ACHN (cell line): ENCODE measurements around the gene SLC22A5.

Experiments used
- DNase-seq: peaks from one replicate; pipeline ENCODE4 v3.0.0-alpha.2; 2015
- in situ Hi-C: cut with HindIII; loops from 2 replicates; pipeline ENCODE4 v1.10.0; 2017; ENCODE audit warnings: low sequenced_read_pairs, low pct_ligation_motif_present, low pct_unique_long_range_greater_than_20kb

The SLC22A5 gene

DNA sequence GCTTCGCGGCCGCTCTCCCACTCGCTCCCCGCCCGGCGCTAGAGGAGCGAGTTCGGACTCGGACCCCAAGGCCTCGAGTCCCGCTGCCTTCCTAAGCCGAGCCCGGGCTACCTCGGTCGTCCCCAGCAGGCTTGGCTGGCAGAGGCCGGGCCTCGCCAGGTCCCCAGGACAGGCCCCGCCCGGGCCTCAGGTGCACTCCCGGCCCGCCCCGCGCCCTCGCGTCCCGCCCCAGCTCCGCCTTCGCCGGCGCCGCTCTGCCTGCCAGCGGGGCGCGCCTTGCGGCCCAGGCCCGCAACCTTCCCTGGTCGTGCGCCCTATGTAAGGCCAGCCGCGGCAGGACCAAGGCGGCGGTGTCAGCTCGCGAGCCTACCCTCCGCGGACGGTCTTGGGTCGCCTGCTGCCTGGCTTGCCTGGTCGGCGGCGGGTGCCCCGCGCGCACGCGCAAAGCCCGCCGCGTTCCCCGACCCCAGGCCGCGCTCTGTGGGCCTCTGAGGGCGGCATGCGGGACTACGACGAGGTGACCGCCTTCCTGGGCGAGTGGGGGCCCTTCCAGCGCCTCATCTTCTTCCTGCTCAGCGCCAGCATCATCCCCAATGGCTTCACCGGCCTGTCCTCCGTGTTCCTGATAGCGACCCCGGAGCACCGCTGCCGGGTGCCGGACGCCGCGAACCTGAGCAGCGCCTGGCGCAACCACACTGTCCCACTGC, at the start of gene SLC22A5:
TSS of gene SLC22A5 (plus strand) at position 237 of the 707 bp plus-strand sequence. CDS start at position 500, 263 bp downstream.
- in situ Hi-C loops: no loop called here
- DNase-seq: peak; percentile 64

GRCh38 chr5:132319975-132320374, 49.5 kb upstream of the SLC22A5 start:
- DNase-seq: no peak
- in situ Hi-C loops: no loop called here

DNA sequence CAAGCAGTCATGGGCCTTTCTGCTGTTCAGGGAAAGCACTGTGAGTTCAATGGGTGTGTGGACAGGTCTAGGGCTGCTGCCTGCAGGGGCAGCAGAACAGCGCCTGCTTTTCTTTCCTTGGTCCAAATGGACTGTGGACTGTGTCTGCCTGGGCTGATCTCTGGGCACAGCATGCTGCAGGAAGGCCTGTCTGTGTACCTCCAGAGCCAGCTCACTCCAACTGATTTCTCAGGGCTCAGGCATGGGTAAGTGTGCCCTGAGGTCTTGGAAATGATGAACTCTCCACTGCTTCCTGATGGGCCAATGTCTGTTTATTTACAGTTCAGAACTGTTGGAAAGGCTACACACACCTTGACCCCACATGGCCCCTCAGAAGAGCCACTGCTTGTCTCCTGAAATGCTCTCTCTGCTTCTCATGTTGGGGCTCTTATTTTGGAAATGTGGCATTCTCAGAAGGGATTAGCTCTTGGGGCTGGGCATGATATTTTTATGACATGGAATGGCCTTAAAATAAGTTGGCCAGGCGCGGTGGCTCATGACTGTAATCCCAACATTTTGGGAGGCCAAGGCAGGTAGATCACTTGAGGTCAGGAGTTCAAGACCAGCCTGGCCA, 48.3 kb upstream of the SLC22A5 start:
- in situ Hi-C loops: no loop called here
- DNase-seq: no peak

- no peak for DNase-seq
Measured at GRCh38 chr5:132322266-132322665, 47.2 kb upstream of the SLC22A5 start.

DNA sequence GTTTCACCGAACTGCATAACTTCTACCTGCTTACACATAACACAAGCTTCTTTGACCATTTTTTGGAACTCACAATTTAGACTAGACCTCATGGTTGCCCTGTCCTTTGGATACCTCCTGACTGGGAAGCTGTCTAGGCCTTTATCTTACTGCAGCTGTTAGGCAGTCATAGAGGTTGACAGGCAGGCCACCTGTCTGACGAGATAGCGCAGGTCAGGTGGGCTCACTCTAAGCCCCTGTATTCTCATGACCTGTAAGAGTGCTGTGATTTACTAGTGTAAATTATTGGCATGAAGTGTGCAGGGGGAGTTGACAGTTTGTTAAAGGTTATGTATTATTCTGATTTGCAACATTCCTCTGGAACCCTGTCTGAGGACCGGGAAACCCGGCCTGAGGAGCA, 46.3 kb upstream of the SLC22A5 start:
- DNase-seq: no peak
- in situ Hi-C loops: no loop called here

More at GRCh38 chr5:132322266-132322665, 47.2 kb upstream of the SLC22A5 start:
- in situ Hi-C loops: no loop called here

DNA sequence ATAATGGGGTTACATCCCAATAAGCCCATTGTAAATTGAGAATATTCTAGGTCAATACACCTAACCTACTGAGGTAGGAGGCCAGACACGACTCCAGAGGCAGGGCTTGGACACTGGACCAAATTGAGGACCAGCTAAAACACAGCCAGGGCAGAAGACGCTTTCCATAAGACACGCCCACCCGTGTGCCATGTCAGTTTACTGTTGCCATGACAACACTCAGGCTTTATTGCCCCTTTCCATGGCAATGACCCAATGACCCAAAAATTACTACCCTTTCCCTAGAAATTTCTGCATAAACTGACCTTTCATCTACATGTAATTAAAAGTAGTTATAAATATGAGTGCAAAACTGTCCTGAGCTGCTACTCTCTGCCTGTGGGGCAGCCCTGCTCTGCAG, 43.8 kb upstream of the SLC22A5 start:
- DNase-seq: no peak
- in situ Hi-C loops: no loop called here

DNA sequence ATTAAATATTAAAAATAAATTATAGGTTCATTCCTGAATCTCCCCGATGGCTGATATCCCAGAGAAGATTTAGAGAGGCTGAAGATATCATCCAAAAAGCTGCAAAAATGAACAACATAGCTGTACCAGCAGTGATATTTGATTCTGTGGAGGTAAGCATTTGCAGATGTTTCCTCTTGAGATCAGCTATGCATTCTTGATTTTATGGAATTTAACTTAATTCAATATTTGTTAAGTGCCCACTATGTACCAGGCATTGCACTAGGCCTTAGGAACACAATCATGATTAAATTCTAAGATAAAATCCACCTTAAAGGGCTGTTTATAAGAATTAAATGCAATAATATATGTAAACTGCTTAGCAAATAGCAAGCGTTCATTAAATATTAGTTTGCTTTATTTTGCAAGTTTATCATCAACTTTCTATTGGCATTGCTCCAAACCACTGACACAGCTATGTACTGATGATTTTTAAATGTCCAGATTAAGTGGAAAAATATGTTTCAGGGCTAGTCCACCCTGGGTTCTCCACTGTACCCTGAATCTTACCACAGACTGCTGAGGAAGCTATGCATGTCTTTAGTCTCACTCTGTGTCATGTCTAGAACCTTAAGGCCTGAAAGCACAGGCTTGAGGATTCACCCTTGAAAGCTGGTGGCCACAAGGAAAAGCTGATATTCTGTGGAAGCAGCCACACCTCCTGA, 42.1 kb upstream of the SLC22A5 start:
- DNase-seq: no peak
- in situ Hi-C loops: no loop called here

GRCh38 chr5:132334812-132335211, 34.7 kb upstream of the SLC22A5 start:
- DNase-seq: no peak
- in situ Hi-C loops: no loop called here

GRCh38 chr5:132335402-132335801, 34.1 kb upstream of the SLC22A5 start:
- no peak for DNase-seq
- in situ Hi-C loops: no loop called here

GRCh38 chr5:132339502-132339901, 30.0 kb upstream of the SLC22A5 start:
- in situ Hi-C loops: no loop called here
- no peak for DNase-seq

- in situ Hi-C loops: no loop called here
- DNase-seq: peak; percentile 84
Measured at GRCh38 chr5:132342291-132343180, 27.0 kb upstream of the SLC22A5 start.

DNA sequence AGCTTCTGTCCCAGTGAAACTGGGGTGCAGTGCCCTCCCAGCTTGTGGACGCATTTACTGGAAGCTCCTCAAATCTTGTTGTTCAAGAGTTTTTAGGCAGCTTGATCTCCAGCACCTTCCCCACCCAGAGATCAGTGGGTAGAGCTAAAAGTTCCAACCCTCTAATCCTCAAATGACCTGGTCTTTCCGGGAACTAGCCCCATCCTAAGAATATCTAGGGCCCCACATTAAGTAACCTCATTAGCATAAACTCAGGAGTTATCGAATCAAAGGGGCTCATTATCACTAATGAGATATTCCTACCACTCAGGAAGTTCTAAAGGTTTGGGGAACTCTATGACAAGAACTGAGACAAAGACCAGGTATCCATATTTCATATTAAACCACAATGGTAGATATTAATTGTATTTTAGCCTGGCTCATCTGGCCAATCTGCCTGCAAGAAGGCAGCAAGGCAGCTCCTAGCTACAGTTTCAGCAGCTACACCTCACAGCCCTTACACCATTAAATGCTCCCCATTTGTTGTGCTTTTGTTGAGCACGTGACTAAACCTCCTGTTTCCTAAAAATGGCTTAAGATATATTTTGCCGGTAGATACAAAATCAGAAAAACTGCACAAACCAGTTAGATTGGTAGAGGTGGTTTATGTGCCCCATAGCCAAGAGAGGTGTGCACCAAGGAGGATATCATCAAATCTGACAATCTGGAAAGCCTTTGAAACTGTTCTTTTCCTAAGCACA, 24.6 kb upstream of the SLC22A5 start:
- in situ Hi-C loops: no loop called here
- DNase-seq: no peak

GRCh38 chr5:132353486-132353995, 16.0 kb upstream of the SLC22A5 start:
- in situ Hi-C loops: no loop called here
- DNase-seq: no peak

GRCh38 chr5:132354381-132355139, 14.9 kb upstream of the SLC22A5 start:
- in situ Hi-C loops: no loop called here
- no peak for DNase-seq

- in situ Hi-C loops: no loop called here
Measured at GRCh38 chr5:132355140-132355765, 14.3 kb upstream of the SLC22A5 start.

GRCh38 chr5:132358775-132359174, 10.7 kb upstream of the SLC22A5 start:
- in situ Hi-C loops: no loop called here
- no peak for DNase-seq

More at GRCh38 chr5:132355140-132355765, 14.3 kb upstream of the SLC22A5 start:
- DNase-seq: no peak

GRCh38 chr5:132362086-132362485, 7.4 kb upstream of the SLC22A5 start:
- DNase-seq: no peak
- in situ Hi-C loops: no loop called here
